Adrenal gland (tissue), 12 donors: ENCODE measurements around the gene S100A6. TPM values are rescaled to one million over a fixed set of nuclear protein-coding genes. Genes with fewer than 3 reads are reported as not detected.
"Not testable (repeated sequence)": the region's sequence is repeated elsewhere in the genome, so short reads cannot be mapped to it uniquely, and the experiment has no call there.

Experiments used
- DNase-seq, 7 donors: peaks; one replicate each; pipeline ENCODE4 v3.0.0-alpha.2; 2019 to 2020
- H3K27ac ChIP-seq, 5 donors: fragments of 200-600 bp; sonication (generic) in 4 of 5; 1 replicate in 3 of 5; 2 replicates in 2 of 5; pipeline versions ENCODE4 v1.5.1 to v1.8.0; 2016 to 2020; ENCODE audit warnings: mild to moderate bottlenecking in 1 of 5
- H3K27me3 ChIP-seq: fragments of 200-600 bp; 2 replicates; pipeline ENCODE4 v1.8.0; 2021
- H3K36me3 ChIP-seq, 2 donors: fragments of 200-600 bp; replicated peaks in 1 of 2; 1 replicate in 1 of 2; 2 replicates in 1 of 2; pipeline versions ENCODE4 v1.5.1 to v1.8.0; 2018 to 2022
- H3K4me1 ChIP-seq, 2 donors: fragments of 200-600 bp; replicated peaks in 1 of 2; 1 replicate in 1 of 2; 2 replicates in 1 of 2; pipeline versions ENCODE4 v1.5.1 to v1.8.0; 2018 to 2021
- H3K4me3 ChIP-seq, 4 donors: fragments of 200-600 bp; sonication (generic) in 3 of 4; one replicate each; pipeline ENCODE4 v1.5.1; 2016 to 2018
- H3K9me3 ChIP-seq, 3 donors: fragments of 200-600 bp; sonication (generic) in 1 of 3; replicated peaks in 1 of 3; 1 replicate in 2 of 3; 2 replicates in 1 of 3; pipeline versions ENCODE4 v1.5.1 to v1.8.0; 2016 to 2021
- POLR2A ChIP-seq, 2 donors: fragments of 450-650 bp; IDR thresholded peaks; one replicate each; pipeline ENCODE4 v1.6.1; 2017; ENCODE audit warnings: antibody characterized with exemption in 2 of 2, mild to moderate bottlenecking in 2 of 2, moderate library complexity in 1 of 2
- WGBS, 4 donors: extraction: QIAGEN DNeasy Blood & Tissue Kit in 2 of 4; methylation state at CpG; one replicate each; pipeline versions ENCODE4 v1.1.5 to v1.1.7; 2013 to 2017; 5-methylcytosine and 5-hydroxymethylcytosine counted together
- intact Hi-C, 2 donors: fragments of 100-400 bp; cut with DNase I; formaldehyde crosslinking; loops; one replicate each; pipeline versions ENCODE4 v1.14.1 to v1.15.0; 2022 to 2023
- polyA plus RNA-seq, 3 donors: library from polyadenylated mRNA; stranded (reverse); fragments of 200-250 nt in 2 of 3; fragments of 350-450 nt in 1 of 3; fragmentation: Illumina TruSeq in 1 of 3; extraction: RNeasy Lipid Tissue Mini Kit (QIAGEN cat#74804) in 1 of 3; gene quantifications; one replicate each; pipeline ENCODE4 v1.2.3, GENCODE V29; 2013 to 2014
- total RNA-seq, 9 donors: library from RNA; depleted of rRNA in 4 of 9; stranded (reverse); fragments of >200 nt in 4 of 9; fragments of 120-200 nt in 1 of 9; fragmentation: NEBNext Ultra II Directional in 1 of 9; extraction: Animal tissue kit (Norgen Biotek cat#: 25700) in 1 of 9; gene quantifications; one replicate each; pipeline versions ENCODE4 v1.1.0 to v1.2.4, GENCODE V29; 2013 to 2023
- TF ChIP-seq, protein P1 (sequence below), 6 experiments: fragments of 450-650 bp in 4 of 6; fragments of 200-600 bp in 2 of 6; sonication (generic) in 1 of 6; IDR thresholded peaks; 1 replicate in 5 of 6; 2 replicates in 1 of 6; pipeline versions ENCODE4 v1.5.1 to v1.8.0; 2016 to 2021; ENCODE audit warnings: antibody characterized with exemption in 6 of 6, mild to moderate bottlenecking in 2 of 6, moderate library complexity in 1 of 6
- donor health status: healthy with polysubstance abuse.
- donor health status: Bipolar disorder and iron deficiency.
- donor health status: DM: yes; HTN: yes; CAD: no.
- donor health status: DM: no; HTN: no; CAD: no.
- donor health status: DM: no; HTN: no; CAD: no.
- donor health status: DM: yes; HTN: yes; CAD: no.

Gene S100A6
- total and polyA plus RNA-seq, 12 donors = 39.4 to 4,129 (median 372) TPM

GRCh38 chr1:153578936-153579335 lies 43.1 kb upstream of the S100A6 start:
- no peaks in the 10 kb centered on the region for H3K36me3 ChIP-seq

DNA sequence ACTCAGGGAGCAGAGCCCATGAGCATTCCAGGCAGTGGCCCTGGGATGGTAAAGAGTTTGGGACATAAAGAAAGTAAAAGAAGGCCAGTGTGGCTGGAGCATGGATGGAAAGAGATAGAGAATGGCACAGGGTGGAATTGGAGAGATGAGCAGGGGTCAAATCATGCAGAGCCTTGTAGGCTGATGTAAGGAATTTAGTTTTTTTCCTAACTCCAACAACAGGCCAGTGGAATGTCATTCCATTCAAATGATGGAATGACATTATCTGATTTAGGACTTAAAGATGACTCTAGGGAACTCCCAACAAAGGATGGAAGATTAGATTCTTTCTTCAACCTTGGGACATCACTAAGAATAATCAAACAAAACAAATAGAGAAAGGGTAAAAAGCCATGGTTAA lies 42.7 kb upstream of the S100A6 start:
- Histone ChIP-seq H3K27me3 (no peaks in the 10 kb centered on the region), H3K36me3 (no peaks in the 10 kb centered on the region), H3K9me3 (no peaks in the 10 kb centered on the region), H3K27ac (no peak overlapping the region), H3K4me1 (peaks cover 0 to 7% of the 10 kb centered on the region in 2 donors), H3K4me3 (no peak overlapping the region)
- no peak for TF ChIP-seq POLR2A (IDR thresholded peaks at IDR 0.05)
- TF ChIP-seq, protein P1, sequence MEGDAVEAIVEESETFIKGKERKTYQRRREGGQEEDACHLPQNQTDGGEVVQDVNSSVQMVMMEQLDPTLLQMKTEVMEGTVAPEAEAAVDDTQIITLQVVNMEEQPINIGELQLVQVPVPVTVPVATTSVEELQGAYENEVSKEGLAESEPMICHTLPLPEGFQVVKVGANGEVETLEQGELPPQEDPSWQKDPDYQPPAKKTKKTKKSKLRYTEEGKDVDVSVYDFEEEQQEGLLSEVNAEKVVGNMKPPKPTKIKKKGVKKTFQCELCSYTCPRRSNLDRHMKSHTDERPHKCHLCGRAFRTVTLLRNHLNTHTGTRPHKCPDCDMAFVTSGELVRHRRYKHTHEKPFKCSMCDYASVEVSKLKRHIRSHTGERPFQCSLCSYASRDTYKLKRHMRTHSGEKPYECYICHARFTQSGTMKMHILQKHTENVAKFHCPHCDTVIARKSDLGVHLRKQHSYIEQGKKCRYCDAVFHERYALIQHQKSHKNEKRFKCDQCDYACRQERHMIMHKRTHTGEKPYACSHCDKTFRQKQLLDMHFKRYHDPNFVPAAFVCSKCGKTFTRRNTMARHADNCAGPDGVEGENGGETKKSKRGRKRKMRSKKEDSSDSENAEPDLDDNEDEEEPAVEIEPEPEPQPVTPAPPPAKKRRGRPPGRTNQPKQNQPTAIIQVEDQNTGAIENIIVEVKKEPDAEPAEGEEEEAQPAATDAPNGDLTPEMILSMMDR (IDR thresholded peaks at IDR 0.05) = no peak
- no peak for DNase-seq
- intact Hi-C loops = loop anchor here in 1 of 2 donors (10.0 kb wide), 2 partner anchors 86 to 196 kb away; partner anchors contain the start of gene SLC27A3

More at GRCh38 chr1:153578936-153579335, 43.1 kb upstream of the S100A6 start:
- Histone ChIP-seq H3K27ac (no peak overlapping the region), H3K9me3 (no peaks in the 10 kb centered on the region), H3K4me1 (peaks cover 0 to 7% of the 10 kb centered on the region in 2 donors), H3K27me3 (no peaks in the 10 kb centered on the region), H3K4me3 (no peak overlapping the region)
- 59 to 66% (median 63%) methylated on average over 3 of the region's 3 CpGs for WGBS, 4 donors
- DNase-seq = no peak
- intact Hi-C loops = loop anchor here in 1 of 2 donors (10.0 kb wide), 2 partner anchors 86 to 196 kb away; partner anchors contain the start of gene SLC27A3
- TF ChIP-seq, protein P1 (IDR thresholded peaks at IDR 0.05) = no peak
- TF ChIP-seq POLR2A (IDR thresholded peaks at IDR 0.05) = no peak

GRCh38 chr1:153577624-153578051 lies 41.8 kb upstream of the S100A6 start:
- no peak for DNase-seq
- WGBS, 4 donors = 76 to 82% (median 79%) methylated on average over 9 of the region's 9 CpGs
- Histone ChIP-seq H3K27me3 (no peaks in the 10 kb centered on the region), H3K4me1 (peaks cover 5 to 15% of the 10 kb centered on the region in 2 donors), H3K36me3 (no peaks in the 10 kb centered on the region), H3K4me3 (no peak overlapping the region), H3K9me3 (no peaks in the 10 kb centered on the region), H3K27ac (no peak overlapping the region)
- intact Hi-C loops = loop anchor here in 1 of 2 donors (10.0 kb wide), 2 partner anchors 87 to 197 kb away; partner anchors contain the start of gene SLC27A3
- no peak for TF ChIP-seq POLR2A (IDR thresholded peaks at IDR 0.05)
- TF ChIP-seq, protein P1 (IDR thresholded peaks at IDR 0.05) = no peak

- Histone ChIP-seq H3K36me3 (no peaks in the 10 kb centered on the region), H3K4me1 (peaks cover 6 to 18% of the 10 kb centered on the region in 2 donors), H3K27ac (no peak overlapping the region), H3K27me3 (no peaks in the 10 kb centered on the region), H3K4me3 (no peak overlapping the region), H3K9me3 (no peaks in the 10 kb centered on the region)
- DNase-seq = no peak
- intact Hi-C loops = loop anchor here in 1 of 2 donors (10.0 kb wide), 2 partner anchors 88 to 198 kb away; partner anchors contain the start of gene SLC27A3
- WGBS, 4 donors = 69 to 86% (median 78%) methylated on average over 4 of the region's 4 CpGs
- TF ChIP-seq, protein P1 (IDR thresholded peaks at IDR 0.05) = no peak
- no peak for TF ChIP-seq POLR2A (IDR thresholded peaks at IDR 0.05)
These were observed 41.3 kb upstream of the S100A6 start for GRCh38 chr1:153577138-153577537.

DNA sequence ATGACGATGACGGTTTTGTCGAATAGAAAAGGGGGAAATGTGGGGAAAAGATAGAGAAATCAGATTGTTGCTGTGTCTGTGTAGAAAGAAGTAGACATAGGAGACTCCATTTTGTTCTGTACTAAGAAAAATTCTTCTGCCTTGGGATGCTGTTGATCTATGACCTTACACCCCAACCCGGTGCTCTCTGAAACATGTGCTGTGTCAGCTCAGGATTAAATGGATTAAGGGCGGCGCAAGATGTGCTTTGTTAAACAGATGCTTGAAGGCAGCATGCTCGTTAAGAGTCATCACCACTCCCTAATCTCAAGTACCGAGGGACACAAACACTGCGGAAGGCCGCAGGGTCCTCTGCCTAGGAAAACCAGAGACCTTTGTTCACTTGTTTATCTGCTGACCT lies 39.7 kb upstream of the S100A6 start:
- H3K36me3 ChIP-seq, H3K9me3 ChIP-seq, H3K4me3 ChIP-seq, H3K27me3 ChIP-seq, H3K27ac ChIP-seq, DNase-seq: not testable (repeated sequence)
- intact Hi-C loops = loop anchor here in 1 of 2 donors (10.0 kb wide), 2 partner anchors 89 to 199 kb away; partner anchors contain the start of gene SLC27A3
- WGBS, 4 donors = 91 to 94% (median 93%) methylated on average over 9 to 10 of the region's 10 CpGs
- H3K4me1 ChIP-seq = peaks cover 6 to 18% of the 10 kb centered on the region in 2 donors

GRCh38 chr1:153575081-153575491 lies 39.3 kb upstream of the S100A6 start:
- H3K36me3 ChIP-seq, DNase-seq, H3K27ac ChIP-seq, H3K27me3 ChIP-seq, H3K4me3 ChIP-seq, H3K9me3 ChIP-seq: not testable (repeated sequence)
- H3K4me1 ChIP-seq = peaks cover 6 to 18% of the 10 kb centered on the region in 2 donors
- WGBS, 4 donors = 85 to 97% (median 90%) methylated on average over 10 to 35 of the region's 35 CpGs
- intact Hi-C loops = loop anchor here in 1 of 2 donors (10.0 kb wide), 2 partner anchors 90 to 200 kb away; partner anchors contain the start of gene SLC27A3
